Measurements from ENCODE around the gene ADCYAP1. TPM values are rescaled to one million over a fixed set of nuclear protein-coding genes. Genes with fewer than 3 reads are reported as not detected.
A peak's percentile ranks its signal among the peaks of the same experiment; 100 is the strongest.
"Not testable (repeated sequence)": the region's sequence is repeated elsewhere in the genome, so short reads cannot be mapped to it uniquely, and the experiment has no call there.

The ADCYAP1 gene
- total RNA-seq: not detected in 2 replicates

GRCh38 chr18:904218-905090 lies at the start of gene ADCYAP1:
ADCYAP1 (plus strand) TSS chr18:904871; CDS start chr18:905387, 516 bp downstream.
- H2AFZ ChIP-seq (ENCODE audit: low read length): no peak within 1 kb of the TSS
- TF ChIP-seq CTCF (IDR thresholded peaks at IDR 0.05; ENCODE audit: extremely low read depth, low read depth, low read length): no peak
- DNase-seq (ENCODE audit: insufficient read length, low spot score, missing footprints): peak; percentile 88
- H4K20me1 ChIP-seq (ENCODE audit: insufficient read depth, low read length): no peaks in the 10 kb centered on the region
- H3K9me3 ChIP-seq (ENCODE audit: low read depth, low read length): no peaks in the 10 kb centered on the region
- no peak within 1 kb of the TSS for H3K4me2 ChIP-seq (ENCODE audit: insufficient read depth, low read length)
- no peaks in the 10 kb centered on the region for H3K79me2 ChIP-seq (ENCODE audit: insufficient read depth, low read length)
- no peaks in the 10 kb centered on the region for H3K36me3 ChIP-seq (ENCODE audit: insufficient read depth, low read length)
- H3K4me3 ChIP-seq (ENCODE audit: insufficient read depth, low read length): no peak within 1 kb of the TSS
- H3K27ac ChIP-seq (ENCODE audit: low read depth, low read length): no peak within 1 kb of the TSS
- peaks cover 68% of the 10 kb centered on the region for H3K27me3 ChIP-seq (ENCODE audit: insufficient read depth, low read length)
- no peaks in the 10 kb centered on the region for H3K4me1 ChIP-seq (ENCODE audit: insufficient read depth, low read length)

- peaks cover 3% of the 10 kb centered on the region for H3K27me3 ChIP-seq (ENCODE audit: insufficient read depth, low read length)
- H3K9me3 ChIP-seq (ENCODE audit: low read depth, low read length): no peaks in the 10 kb centered on the region
- no peaks in the 10 kb centered on the region for H3K36me3 ChIP-seq (ENCODE audit: insufficient read depth, low read length)
- no peaks in the 10 kb centered on the region for H3K79me2 ChIP-seq (ENCODE audit: insufficient read depth, low read length)
- H3K4me2 ChIP-seq (ENCODE audit: insufficient read depth, low read length): no peak overlapping the region
- TF ChIP-seq CTCF (IDR thresholded peaks at IDR 0.05; ENCODE audit: extremely low read depth, low read depth, low read length): no peak
- no peak overlapping the region for H2AFZ ChIP-seq (ENCODE audit: low read length)
- no peak for DNase-seq (ENCODE audit: insufficient read length, low spot score, missing footprints)
- H4K20me1 ChIP-seq (ENCODE audit: insufficient read depth, low read length): no peaks in the 10 kb centered on the region
- H3K27ac ChIP-seq (ENCODE audit: low read depth, low read length): no peak overlapping the region
- no peak overlapping the region for H3K4me3 ChIP-seq (ENCODE audit: insufficient read depth, low read length)
- H3K4me1 ChIP-seq (ENCODE audit: insufficient read depth, low read length): no peaks in the 10 kb centered on the region
Observed at GRCh38 chr18:857986-858385, 46.7 kb upstream of the ADCYAP1 start.

GRCh38 chr18:864872-865273 lies 39.8 kb upstream of the ADCYAP1 start:
- no peak overlapping the region for H3K27ac ChIP-seq (ENCODE audit: low read depth, low read length)
- peaks cover 7% of the 10 kb centered on the region for H3K27me3 ChIP-seq (ENCODE audit: insufficient read depth, low read length)
- H2AFZ ChIP-seq (ENCODE audit: low read length): no peak overlapping the region
- no peaks in the 10 kb centered on the region for H4K20me1 ChIP-seq (ENCODE audit: insufficient read depth, low read length)
- peak; percentile 99 for TF ChIP-seq CTCF (IDR thresholded peaks at IDR 0.05; ENCODE audit: extremely low read depth, low read depth, low read length)
- peak; percentile 72 for DNase-seq (ENCODE audit: insufficient read length, low spot score, missing footprints)
- H3K36me3 ChIP-seq (ENCODE audit: insufficient read depth, low read length): no peaks in the 10 kb centered on the region
- H3K4me1 ChIP-seq (ENCODE audit: insufficient read depth, low read length): peaks cover 2% of the 10 kb centered on the region
- peak overlapping the region; percentile 54 for H3K4me2 ChIP-seq (ENCODE audit: insufficient read depth, low read length)
- H3K9me3 ChIP-seq (ENCODE audit: low read depth, low read length): no peaks in the 10 kb centered on the region
- H3K4me3 ChIP-seq (ENCODE audit: insufficient read depth, low read length): no peak overlapping the region
- no peaks in the 10 kb centered on the region for H3K79me2 ChIP-seq (ENCODE audit: insufficient read depth, low read length)

- Histone ChIP-seq H3K27ac (ENCODE audit: low read depth, low read length) (no peak overlapping the region), H3K4me1 (ENCODE audit: insufficient read depth, low read length) (peaks cover 2% of the 10 kb centered on the region), H3K9me3 (ENCODE audit: low read depth, low read length) (no peaks in the 10 kb centered on the region), H3K79me2 (ENCODE audit: insufficient read depth, low read length) (no peaks in the 10 kb centered on the region), H3K36me3 (ENCODE audit: insufficient read depth, low read length) (no peaks in the 10 kb centered on the region), H3K4me3 (ENCODE audit: insufficient read depth, low read length) (no peak overlapping the region), H4K20me1 (ENCODE audit: insufficient read depth, low read length) (no peaks in the 10 kb centered on the region), H3K4me2 (ENCODE audit: insufficient read depth, low read length) (no peak overlapping the region), H3K27me3 (ENCODE audit: insufficient read depth, low read length) (peaks cover 3% of the 10 kb centered on the region), H2AFZ (ENCODE audit: low read length) (no peak overlapping the region)
- DNase-seq (ENCODE audit: insufficient read length, low spot score, missing footprints): no peak
- TF ChIP-seq CTCF (IDR thresholded peaks at IDR 0.05; ENCODE audit: extremely low read depth, low read depth, low read length): no peak
Observed at GRCh38 chr18:867257-867656, 37.4 kb upstream of the ADCYAP1 start.

- H3K27me3 ChIP-seq (ENCODE audit: insufficient read depth, low read length); H3K27ac ChIP-seq (ENCODE audit: low read depth, low read length); H2AFZ ChIP-seq (ENCODE audit: low read length); H3K9me3 ChIP-seq (ENCODE audit: low read depth, low read length); H3K4me2 ChIP-seq (ENCODE audit: insufficient read depth, low read length); H3K4me3 ChIP-seq (ENCODE audit: insufficient read depth, low read length); H3K4me1 ChIP-seq (ENCODE audit: insufficient read depth, low read length); DNase-seq (ENCODE audit: insufficient read length, low spot score, missing footprints); H3K36me3 ChIP-seq (ENCODE audit: insufficient read depth, low read length); H4K20me1 ChIP-seq (ENCODE audit: insufficient read depth, low read length); H3K79me2 ChIP-seq (ENCODE audit: insufficient read depth, low read length): not testable (repeated sequence)
Observed at GRCh38 chr18:873426-873825, 31.2 kb upstream of the ADCYAP1 start.
